Gastroesophageal sphincter (tissue), 4 donors: Measurements from ENCODE around the gene KLHL3. TPM values are rescaled to one million over a fixed set of nuclear protein-coding genes. Genes with fewer than 3 reads are reported as not detected.

Source experiments
- ATAC-seq: fragments of 150-250 bp; one replicate; pipeline ENCODE4 v1.9.1; 2016; ENCODE audit warnings: mild to moderate bottlenecking, moderate library complexity
- H3K27ac ChIP-seq, 4 donors: fragments of 200-600 bp; sonication (generic) in 3 of 4; 1 replicate in 3 of 4; 2 replicates in 1 of 4; pipeline ENCODE4 v1.5.1; 2016 to 2019
- H3K27me3 ChIP-seq: fragments of 200-600 bp; sonication (generic); one replicate; pipeline ENCODE4 v1.5.1; 2019
- H3K36me3 ChIP-seq, 2 donors: fragments of 200-600 bp; sonication (generic); one replicate each; pipeline ENCODE4 v1.5.1; 2019; ENCODE audit warnings: control low read depth in 1 of 2
- H3K4me1 ChIP-seq, 3 donors: fragments of 200-600 bp; sonication (generic); 1 replicate in 2 of 3; 2 replicates in 1 of 3; pipeline ENCODE4 v1.5.1; 2016 to 2019; ENCODE audit warnings: control low read depth in 2 of 3
- H3K4me3 ChIP-seq, 2 donors: fragments of 200-600 bp; sonication (generic); one replicate each; pipeline ENCODE4 v1.5.1; 2019; ENCODE audit warnings: mild to moderate bottlenecking in 1 of 2, moderate library complexity in 1 of 2
- H3K9me3 ChIP-seq, 3 donors: fragments of 200-600 bp; sonication (generic); one replicate each; pipeline ENCODE4 v1.5.1; 2017 to 2019; ENCODE audit warnings: control low read depth in 2 of 3
- CTCF ChIP-seq, 4 experiments: fragments of 200-600 bp in 2 of 4; fragments of 450-650 bp in 2 of 4; sonication (generic) in 1 of 4; IDR thresholded peaks; one replicate each; pipeline ENCODE4 v1.5.1; 2017 to 2019; ENCODE audit warnings: antibody characterized with exemption in 4 of 4, mild to moderate bottlenecking in 2 of 4, moderate library complexity in 2 of 4
- EP300 ChIP-seq: sonication (generic); formaldehyde crosslinking; IDR thresholded peaks from one replicate; pipeline ENCODE4 v1.6.1; 2017; ENCODE audit warnings: antibody characterized with exemption, mild to moderate bottlenecking
- POLR2A ChIP-seq, 2 donors: fragments of 450-650 bp; IDR thresholded peaks; one replicate each; pipeline ENCODE4 v1.6.1; 2017; ENCODE audit warnings: antibody characterized with exemption in 2 of 2, mild to moderate bottlenecking in 2 of 2, moderate library complexity in 1 of 2
- POLR2AphosphoS5 ChIP-seq: sonication (generic); formaldehyde crosslinking; IDR thresholded peaks from one replicate; pipeline ENCODE4 v1.6.1; 2017; ENCODE audit warnings: antibody characterized with exemption
- WGBS, 2 donors: methylation state at CpG; one replicate each; pipeline ENCODE4 v1.1.5; 2018; ENCODE audit warnings: low coverage in 1 of 2; 5-methylcytosine and 5-hydroxymethylcytosine counted together
- total RNA-seq, 4 donors: library from RNA; depleted of rRNA; stranded (reverse); fragments of >200 nt; gene quantifications; one replicate each; pipeline ENCODE4 v1.1.0, GENCODE V29; 2016

The KLHL3 gene
- total RNA-seq, 4 donors from 2014 or later, result 2.3 to 6.9 (median 5.4) TPM

GRCh38 chr5:137613554-137614265 lies 122.2 kb downstream of the KLHL3 start:
- Histone ChIP-seq H3K4me1 (no peaks in the 10 kb centered on the region), H3K4me3 (no peak overlapping the region), H3K9me3 (no peaks in the 10 kb centered on the region), H3K27me3 (peaks cover 8% of the 10 kb centered on the region), H3K36me3 (no peaks in the 10 kb centered on the region), H3K27ac (no peak overlapping the region)
- no peak for TF ChIP-seq CTCF (IDR thresholded peaks at IDR 0.05)
- no peak for TF ChIP-seq POLR2A (IDR thresholded peaks at IDR 0.05)
- TF ChIP-seq EP300, result no peak
- TF ChIP-seq POLR2AphosphoS5, result no peak
- ATAC-seq, result no peak
- WGBS, 2 donors, result 62 to 82% methylated on average over 1 to 2 of the region's 7 CpGs

GRCh38 chr5:137612576-137612975 lies 123.3 kb downstream of the KLHL3 start:
- Histone ChIP-seq H3K27ac (no peak overlapping the region), H3K4me1 (no peaks in the 10 kb centered on the region), H3K4me3 (no peak overlapping the region), H3K27me3 (peaks cover 13% of the 10 kb centered on the region), H3K36me3 (no peaks in the 10 kb centered on the region), H3K9me3 (no peaks in the 10 kb centered on the region)
- ATAC-seq, result no peak
- TF ChIP-seq POLR2AphosphoS5 (no peak), EP300 (no peak), CTCF (IDR thresholded peaks at IDR 0.05) (no peak), POLR2A (IDR thresholded peaks at IDR 0.05) (no peak)

- Histone ChIP-seq H3K27me3 (peaks cover 17% of the 10 kb centered on the region), H3K4me1 (no peaks in the 10 kb centered on the region), H3K9me3 (no peaks in the 10 kb centered on the region), H3K27ac (no peak overlapping the region), H3K36me3 (no peaks in the 10 kb centered on the region), H3K4me3 (no peak overlapping the region)
- no peak for ATAC-seq
- TF ChIP-seq POLR2AphosphoS5 (no peak), POLR2A (IDR thresholded peaks at IDR 0.05) (no peak)
- 62 to 88% methylated on average over 4 to 8 of the region's 9 CpGs for WGBS, 2 donors
These were observed 124.0 kb downstream of the KLHL3 start for GRCh38 chr5:137611794-137612435.

- H3K4me3 ChIP-seq, result no peak overlapping the region
- no peaks in the 10 kb centered on the region for H3K9me3 ChIP-seq
- no peaks in the 10 kb centered on the region for H3K36me3 ChIP-seq
- 83% methylated on average over 3 of the region's 4 CpGs; no CpG with 5 or more reads in 1 of the 2 donors for WGBS, 2 donors
- no peak for ATAC-seq
- H3K27ac ChIP-seq, result no peak overlapping the region
- peaks cover 17% of the 10 kb centered on the region for H3K27me3 ChIP-seq
- TF ChIP-seq CTCF (IDR thresholded peaks at IDR 0.05), result no peak
- H3K4me1 ChIP-seq, result no peaks in the 10 kb centered on the region
These were observed 124.8 kb downstream of the KLHL3 start for GRCh38 chr5:137611011-137611580.

GRCh38 chr5:137610598-137610997 lies 125.3 kb downstream of the KLHL3 start:
- H3K9me3 ChIP-seq, result no peaks in the 10 kb centered on the region
- H3K36me3 ChIP-seq, result no peaks in the 10 kb centered on the region
- no peak for TF ChIP-seq EP300
- no peak for TF ChIP-seq POLR2A (IDR thresholded peaks at IDR 0.05)
- no peak for TF ChIP-seq POLR2AphosphoS5
- TF ChIP-seq CTCF (IDR thresholded peaks at IDR 0.05), result no peak
- no peak overlapping the region for H3K27ac ChIP-seq
- H3K27me3 ChIP-seq, result peaks cover 17% of the 10 kb centered on the region
- H3K4me1 ChIP-seq, result no peaks in the 10 kb centered on the region
- 75 to 90% methylated on average over 4 of the region's 4 CpGs for WGBS, 2 donors
- no peak for ATAC-seq
- no peak overlapping the region for H3K4me3 ChIP-seq
